H54 (cell line): ENCODE results near the gene SDHB.

Experiments used
- DNase-seq: peaks from one replicate; pipeline ENCODE4 v3.0.0; 2011; ENCODE audit warnings: low spot score, mixed read lengths; ENCODE audit not compliant: insufficient read length
- FAIRE-seq: peaks from 3 replicates; lab custom pipeline; 2011; peaks lifted over from hg19 to GRCh38; lab: Jason Lieb, UNC
- POLR2A ChIP-seq: IDR thresholded peaks from 2 replicates; pipeline ENCODE4 v1.6.1; 2011; ENCODE audit warnings: low read depth, mild to moderate bottlenecking, low read length

SDHB gene

GRCh38 chr1:17084787-17085186 lies 31.0 kb upstream of the SDHB start:
- no peak for TF ChIP-seq POLR2A
- FAIRE-seq: no peak
- DNase-seq: no peak

GRCh38 chr1:17082761-17083160 lies 28.9 kb upstream of the SDHB start:
- DNase-seq: no peak
- TF ChIP-seq POLR2A: no peak
- FAIRE-seq: no peak

GRCh38 chr1:17081439-17081838 lies 27.6 kb upstream of the SDHB start:
- FAIRE-seq: no peak

GRCh38 chr1:17080880-17081279 lies 27.0 kb upstream of the SDHB start:
- DNase-seq: no peak
- no peak for TF ChIP-seq POLR2A
- FAIRE-seq: no peak

More at GRCh38 chr1:17081439-17081838, 27.6 kb upstream of the SDHB start:
- DNase-seq: no peak
- no peak for TF ChIP-seq POLR2A

GRCh38 chr1:17080085-17080759 lies 26.4 kb upstream of the SDHB start:
- no peak for TF ChIP-seq POLR2A
- no peak for FAIRE-seq
- no peak for DNase-seq

GRCh38 chr1:17078991-17079868 lies 25.4 kb upstream of the SDHB start:
- DNase-seq: no peak
- FAIRE-seq: no peak
- no peak for TF ChIP-seq POLR2A

- TF ChIP-seq POLR2A: no peak
- FAIRE-seq: peak; percentile 45
- DNase-seq: peak; percentile 24
Observed at GRCh38 chr1:17075470-17076255, 21.8 kb upstream of the SDHB start.

- FAIRE-seq (no peak), DNase-seq (no peak)
- no peak for TF ChIP-seq POLR2A
Observed at GRCh38 chr1:17071794-17072193, 18.0 kb upstream of the SDHB start.

- DNase-seq: no peak
- FAIRE-seq: no peak
Observed at GRCh38 chr1:17070163-17070525, 16.3 kb upstream of the SDHB start.

GRCh38 chr1:17069452-17070162 lies 15.8 kb upstream of the SDHB start:
- DNase-seq: no peak
- TF ChIP-seq POLR2A: no peak
- FAIRE-seq: no peak

More at GRCh38 chr1:17070163-17070525, 16.3 kb upstream of the SDHB start:
- TF ChIP-seq POLR2A: no peak

GRCh38 chr1:17068789-17069188 lies 15.0 kb upstream of the SDHB start:
- FAIRE-seq (no peak), DNase-seq (no peak)
- no peak for TF ChIP-seq POLR2A

GRCh38 chr1:17067465-17068240 lies 13.8 kb upstream of the SDHB start:
- TF ChIP-seq POLR2A: no peak
- no peak for FAIRE-seq

GRCh38 chr1:17067069-17067426 lies 13.2 kb upstream of the SDHB start:
- FAIRE-seq (no peak), DNase-seq (no peak)
- TF ChIP-seq POLR2A: no peak

More at GRCh38 chr1:17067465-17068240, 13.8 kb upstream of the SDHB start:
- DNase-seq: no peak
